ENCODE data around the gene NCOR2.
"Not testable (repeated sequence)": the region's sequence is repeated elsewhere in the genome, so short reads cannot be mapped to it uniquely, and the experiment has no call there.

NCOR2 gene

DNA sequence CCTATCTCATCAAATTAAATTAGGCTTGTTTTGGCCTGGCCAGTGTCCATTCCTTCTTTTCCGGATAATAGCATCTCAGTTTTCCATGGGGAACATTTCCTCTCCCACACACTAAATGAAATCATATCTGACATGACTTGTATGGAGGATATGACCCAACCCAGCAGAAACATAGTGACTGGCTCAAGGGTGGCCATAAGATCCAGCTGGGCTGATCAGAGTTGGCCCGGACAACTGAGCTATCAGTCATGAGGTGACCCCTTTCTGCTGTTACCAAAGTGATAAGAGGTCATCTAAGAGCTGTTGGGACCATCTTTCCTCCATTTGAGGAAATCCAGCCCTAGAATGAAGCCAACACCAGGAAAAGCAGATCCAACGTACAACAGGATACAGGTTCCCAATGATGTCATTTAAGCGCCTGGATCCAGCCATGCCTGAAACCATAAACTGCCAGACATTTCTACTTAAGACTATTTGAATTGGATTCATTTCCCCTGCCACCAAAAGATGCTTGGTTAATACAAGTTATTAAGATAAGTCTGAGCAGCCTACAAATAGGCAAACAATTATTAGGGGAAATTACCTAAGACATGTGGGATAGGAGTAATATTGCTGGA is 20.7 kb upstream of the NCOR2 start:
- Histone ChIP-seq H3K4me3 (ENCODE audit: low read length) (no peak overlapping the region), H3K27me3 (ENCODE audit: control insufficient read depth, insufficient read depth, low read length) (no peaks in the 10 kb centered on the region; the same call in 1 of the 2 replicates), H3K4me1 (ENCODE audit: control insufficient read depth, insufficient read depth, low read length) (no peaks in the 10 kb centered on the region), H3K27ac (ENCODE audit: low read length) (no peak overlapping the region), H3K9me3 (ENCODE audit: control insufficient read depth, insufficient read depth, low read length) (no peaks in the 10 kb centered on the region), H3K36me3 (ENCODE audit: control insufficient read depth, insufficient read depth, low read length) (no peaks in the 10 kb centered on the region)
- DNase-seq (ENCODE audit: low read depth, low spot score): no peak
- WGBS (ENCODE audit: insufficient coverage, insufficient read length): no CpG with 5 or more reads among the region's 4 CpGs

DNA sequence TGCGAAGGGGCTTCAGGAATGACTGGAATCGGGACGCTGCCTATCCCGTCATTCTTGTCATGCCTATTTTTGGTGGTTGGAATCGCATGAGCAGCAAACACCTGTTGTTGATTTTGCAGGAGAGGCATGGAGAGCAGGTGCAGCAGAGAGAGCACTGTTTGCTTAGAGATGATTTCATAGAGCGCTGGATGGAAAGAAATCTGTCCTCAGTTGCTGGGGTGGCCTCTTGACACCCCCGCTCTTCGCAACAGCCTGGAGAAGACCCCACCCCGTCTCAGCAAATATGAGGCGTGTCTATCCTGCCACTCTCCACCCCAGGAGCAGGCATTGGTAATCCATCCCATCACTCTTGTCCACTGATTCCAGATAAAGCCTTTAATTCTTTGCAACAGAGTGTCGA is 19.3 kb upstream of the NCOR2 start:
- H3K4me1 ChIP-seq (ENCODE audit: control insufficient read depth, insufficient read depth, low read length): 0 out of 2 replicates have a peak, but pooled peaks cover 2% of the 10 kb centered on the region
- no peak overlapping the region for H3K4me3 ChIP-seq (ENCODE audit: low read length)
- H3K36me3 ChIP-seq (ENCODE audit: control insufficient read depth, insufficient read depth, low read length): no peaks in the 10 kb centered on the region
- H3K27ac ChIP-seq (ENCODE audit: low read length): no peak overlapping the region
- DNase-seq (ENCODE audit: low read depth, low spot score): no peak
- H3K9me3 ChIP-seq (ENCODE audit: control insufficient read depth, insufficient read depth, low read length): no peaks in the 10 kb centered on the region
- no peaks in the 10 kb centered on the region for H3K27me3 ChIP-seq (ENCODE audit: control insufficient read depth, insufficient read depth, low read length)
- no CpG with 5 or more reads among the region's 11 CpGs for WGBS (ENCODE audit: insufficient coverage, insufficient read length)

DNA sequence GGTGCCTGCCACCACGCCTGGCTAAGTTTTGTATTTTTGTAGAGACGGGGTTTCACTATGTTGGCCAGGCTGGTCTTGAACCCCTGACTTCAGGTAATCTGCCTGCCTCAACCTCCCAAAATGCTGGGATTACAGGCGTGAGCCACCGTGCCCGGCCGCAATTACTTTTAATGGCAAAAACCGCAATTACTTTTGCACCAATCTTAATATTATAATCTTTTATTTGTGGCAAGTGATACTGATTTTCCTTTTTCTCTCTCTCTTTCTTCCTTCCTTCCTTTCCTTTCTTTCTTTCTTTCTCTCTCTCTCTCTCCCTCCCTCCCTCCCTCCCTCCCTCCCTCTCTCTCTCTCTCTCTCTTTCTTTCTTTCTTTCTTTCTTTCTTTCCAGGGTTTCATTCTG is 17.1 kb upstream of the NCOR2 start:
- DNase-seq (ENCODE audit: low read depth, low spot score); H3K4me3 ChIP-seq (ENCODE audit: low read length); H3K27ac ChIP-seq (ENCODE audit: low read length); H3K36me3 ChIP-seq (ENCODE audit: control insufficient read depth, insufficient read depth, low read length); H3K9me3 ChIP-seq (ENCODE audit: control insufficient read depth, insufficient read depth, low read length); H3K27me3 ChIP-seq (ENCODE audit: control insufficient read depth, insufficient read depth, low read length); H3K4me1 ChIP-seq (ENCODE audit: control insufficient read depth, insufficient read depth, low read length): not testable (repeated sequence)
- WGBS (ENCODE audit: insufficient coverage, insufficient read length): no CpG with 5 or more reads among the region's 7 CpGs

DNA sequence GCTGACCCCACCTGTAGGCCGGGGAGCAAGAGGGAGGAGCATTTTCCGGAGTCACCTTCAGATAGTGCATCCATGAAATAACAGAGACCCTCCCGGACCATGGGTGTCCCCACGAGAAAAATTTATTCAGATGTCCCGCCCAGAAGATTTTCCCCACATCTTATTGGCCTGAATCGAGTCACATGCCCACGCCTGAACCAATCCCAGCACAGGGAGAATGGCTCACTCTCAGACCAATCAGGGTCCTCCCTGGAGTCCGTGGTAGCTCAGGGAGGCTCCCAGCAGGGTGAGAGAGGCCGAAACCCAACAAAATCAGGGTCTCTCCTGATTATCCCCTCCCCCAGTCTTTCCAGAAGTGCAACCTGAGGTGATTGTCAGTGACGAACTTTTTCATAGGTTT is 16.4 kb upstream of the NCOR2 start:
- H3K27ac ChIP-seq (ENCODE audit: low read length): no peak overlapping the region
- no peaks in the 10 kb centered on the region for H3K36me3 ChIP-seq (ENCODE audit: control insufficient read depth, insufficient read depth, low read length)
- 0 out of 2 replicates have a peak, but pooled peaks cover 2% of the 10 kb centered on the region for H3K4me1 ChIP-seq (ENCODE audit: control insufficient read depth, insufficient read depth, low read length)
- no peaks in the 10 kb centered on the region for H3K27me3 ChIP-seq (ENCODE audit: control insufficient read depth, insufficient read depth, low read length)
- H3K9me3 ChIP-seq (ENCODE audit: control insufficient read depth, insufficient read depth, low read length): no peaks in the 10 kb centered on the region
- WGBS (ENCODE audit: insufficient coverage, insufficient read length): no CpG with 5 or more reads among the region's 10 CpGs
- no peak overlapping the region for H3K4me3 ChIP-seq (ENCODE audit: low read length)
- no peak for DNase-seq (ENCODE audit: low read depth, low spot score)

DNA sequence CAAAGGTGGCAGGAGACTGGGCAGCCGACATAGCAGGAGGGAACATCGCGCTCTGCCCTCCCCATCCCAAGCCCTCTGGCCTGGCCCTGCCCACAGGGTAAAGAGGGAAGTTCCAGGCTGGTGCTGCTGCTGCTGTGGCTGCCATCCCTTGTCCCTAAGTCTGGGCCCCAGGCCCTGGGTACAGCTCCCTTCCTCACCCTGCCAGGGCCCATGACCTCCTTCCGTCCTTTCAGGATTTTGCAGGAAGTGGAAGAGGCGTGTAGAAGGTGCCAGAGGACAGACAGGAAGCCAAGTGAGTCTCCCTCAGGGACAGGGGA is 14.7 kb upstream of the NCOR2 start:
- H3K4me3 ChIP-seq (ENCODE audit: low read length): no peak overlapping the region; the same call in 1 of the 2 replicates
- no peak for DNase-seq (ENCODE audit: low read depth, low spot score)
- no peaks in the 10 kb centered on the region for H3K27me3 ChIP-seq (ENCODE audit: control insufficient read depth, insufficient read depth, low read length)
- H3K4me1 ChIP-seq (ENCODE audit: control insufficient read depth, insufficient read depth, low read length): 0 out of 2 replicates have a peak, but pooled peaks cover 2% of the 10 kb centered on the region
- no peaks in the 10 kb centered on the region for H3K36me3 ChIP-seq (ENCODE audit: control insufficient read depth, insufficient read depth, low read length)
- no peaks in the 10 kb centered on the region for H3K9me3 ChIP-seq (ENCODE audit: control insufficient read depth, insufficient read depth, low read length)
- no peak overlapping the region for H3K27ac ChIP-seq (ENCODE audit: low read length)
- WGBS (ENCODE audit: insufficient coverage, insufficient read length): no CpG with 5 or more reads among the region's 5 CpGs

DNA sequence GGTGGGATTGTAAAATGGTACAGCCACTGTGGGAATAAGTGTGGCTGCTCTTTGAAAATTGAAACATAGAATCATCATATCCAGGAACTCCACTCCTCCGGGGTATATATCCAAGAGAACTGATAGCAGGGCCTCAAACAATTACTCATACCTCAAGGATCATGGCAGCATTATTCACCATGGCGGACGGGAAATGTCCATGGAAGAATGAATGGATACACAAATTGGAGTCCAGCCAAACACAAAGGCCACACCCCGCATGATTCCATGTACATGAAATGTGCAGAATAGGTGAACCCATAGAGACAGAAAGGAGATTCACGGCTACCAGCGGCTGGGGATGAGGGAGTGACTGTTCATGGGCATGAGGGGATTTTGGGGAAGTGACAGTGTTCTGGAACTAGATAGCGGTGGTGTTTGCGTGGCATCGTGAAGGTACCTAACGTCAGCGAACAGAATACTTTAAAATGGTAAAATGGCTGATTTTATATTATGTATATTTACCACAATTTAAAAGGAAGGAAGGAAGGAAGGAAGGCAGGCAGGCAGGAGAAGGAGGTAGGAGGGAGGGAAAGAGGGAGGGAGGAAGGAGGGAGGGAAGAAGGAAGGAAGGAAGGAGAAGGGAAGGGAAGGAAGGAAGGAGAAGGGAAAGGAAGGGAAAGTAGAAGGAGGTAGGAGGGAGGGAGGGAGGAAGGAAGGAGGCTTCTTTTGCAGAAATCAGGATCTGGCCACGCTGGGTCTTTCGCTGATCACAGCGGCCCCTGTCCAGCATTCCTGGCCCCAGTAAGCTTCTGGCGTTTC is 14.1 kb upstream of the NCOR2 start:
- Histone ChIP-seq H3K27me3 (ENCODE audit: control insufficient read depth, insufficient read depth, low read length) (no peaks in the 10 kb centered on the region), H3K27ac (ENCODE audit: low read length) (no peak overlapping the region), H3K4me1 (ENCODE audit: control insufficient read depth, insufficient read depth, low read length) (0 out of 2 replicates have a peak, but pooled peaks cover 2% of the 10 kb centered on the region), H3K36me3 (ENCODE audit: control insufficient read depth, insufficient read depth, low read length) (no peaks in the 10 kb centered on the region), H3K9me3 (ENCODE audit: control insufficient read depth, insufficient read depth, low read length) (no peaks in the 10 kb centered on the region), H3K4me3 (ENCODE audit: low read length) (no peak overlapping the region)
- no CpG with 5 or more reads among the region's 15 CpGs for WGBS (ENCODE audit: insufficient coverage, insufficient read length)
- DNase-seq (ENCODE audit: low read depth, low spot score): no peak

DNA sequence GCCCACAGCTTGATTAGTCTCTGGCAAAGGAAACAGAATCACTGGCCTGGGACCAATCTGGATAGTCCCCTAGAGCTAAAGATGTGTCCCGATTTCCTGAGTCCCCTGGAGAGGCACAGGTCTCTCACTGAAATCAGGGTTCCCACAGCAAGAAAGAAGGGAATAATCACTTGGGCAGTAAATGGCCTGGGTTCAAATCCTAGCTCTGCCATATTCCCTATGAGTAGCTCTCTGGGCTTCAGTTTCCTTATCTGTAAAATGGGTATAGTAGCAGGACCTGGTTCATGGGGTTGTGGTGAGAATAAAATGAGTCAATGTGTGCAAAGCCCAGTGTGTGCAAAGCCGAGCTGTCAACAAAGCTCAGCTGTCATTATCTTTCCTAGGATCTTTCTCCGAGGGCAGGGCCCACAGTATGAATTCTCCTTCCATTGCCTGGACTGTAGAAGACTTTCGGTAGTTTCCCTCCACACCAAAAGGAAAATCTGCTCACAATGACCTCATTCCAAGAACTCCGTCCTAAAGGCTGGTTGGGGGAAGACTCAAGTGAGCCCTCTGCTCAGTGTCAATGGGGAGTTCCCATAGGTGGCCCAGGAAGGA is 12.6 kb upstream of the NCOR2 start:
- Histone ChIP-seq H3K36me3 (ENCODE audit: control insufficient read depth, insufficient read depth, low read length) (no peaks in the 10 kb centered on the region), H3K27me3 (ENCODE audit: control insufficient read depth, insufficient read depth, low read length) (no peaks in the 10 kb centered on the region), H3K4me1 (ENCODE audit: control insufficient read depth, insufficient read depth, low read length) (0 out of 2 replicates have a peak, but pooled peaks cover 2% of the 10 kb centered on the region), H3K4me3 (ENCODE audit: low read length) (no peak overlapping the region), H3K9me3 (ENCODE audit: control insufficient read depth, insufficient read depth, low read length) (no peaks in the 10 kb centered on the region), H3K27ac (ENCODE audit: low read length) (no peak overlapping the region)
- no peak for DNase-seq (ENCODE audit: low read depth, low spot score)
- WGBS (ENCODE audit: insufficient coverage, insufficient read length): no CpG with 5 or more reads among the region's 5 CpGs

DNA sequence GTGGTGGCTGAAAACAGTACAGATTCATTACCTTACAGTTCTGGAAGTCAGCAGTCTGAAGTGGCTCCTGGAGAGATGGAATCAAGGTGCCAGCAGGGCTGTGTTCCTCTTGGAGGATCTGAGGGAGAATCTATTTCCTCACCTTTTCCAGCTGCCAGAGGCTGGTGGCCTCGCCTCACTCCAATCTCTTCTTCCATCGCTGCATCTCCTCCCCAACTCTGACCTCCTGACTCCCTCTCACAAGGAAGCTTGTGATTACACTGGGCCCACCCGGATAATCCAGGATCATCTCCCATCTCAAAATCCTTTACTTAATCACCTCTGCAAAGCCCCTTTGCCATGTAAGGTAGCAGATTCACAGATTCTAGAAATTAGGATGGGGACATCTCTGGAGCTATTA is 11.4 kb upstream of the NCOR2 start:
- Histone ChIP-seq H3K27ac (ENCODE audit: low read length) (no peak overlapping the region), H3K4me1 (ENCODE audit: control insufficient read depth, insufficient read depth, low read length) (0 out of 2 replicates have a peak, but pooled peaks cover 2% of the 10 kb centered on the region), H3K36me3 (ENCODE audit: control insufficient read depth, insufficient read depth, low read length) (no peaks in the 10 kb centered on the region), H3K4me3 (ENCODE audit: low read length) (no peak overlapping the region), H3K27me3 (ENCODE audit: control insufficient read depth, insufficient read depth, low read length) (no peaks in the 10 kb centered on the region), H3K9me3 (ENCODE audit: control insufficient read depth, insufficient read depth, low read length) (no peaks in the 10 kb centered on the region)
- WGBS (ENCODE audit: insufficient coverage, insufficient read length): no CpG with 5 or more reads among the region's 3 CpGs
- no peak for DNase-seq (ENCODE audit: low read depth, low spot score)

DNA sequence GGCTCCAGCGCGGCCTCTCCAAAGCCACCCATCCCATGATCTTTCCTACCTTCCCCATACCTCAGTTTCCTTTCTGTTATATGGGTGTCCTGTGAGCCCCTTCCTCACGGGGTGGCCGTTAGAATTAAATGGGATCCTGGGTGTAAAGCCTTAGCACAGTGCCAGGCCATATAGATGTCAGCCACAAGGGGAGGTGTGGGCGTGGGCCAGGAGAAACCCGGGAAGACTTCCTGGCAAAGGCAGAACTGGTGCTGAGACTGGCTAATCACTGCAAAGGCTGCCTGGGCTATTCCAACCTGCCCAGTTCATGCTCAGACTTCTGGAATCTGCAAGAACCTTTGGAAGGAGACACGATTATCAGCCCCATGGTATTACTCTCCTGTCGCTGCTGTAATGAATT is 11.0 kb upstream of the NCOR2 start:
- DNase-seq (ENCODE audit: low read depth, low spot score): no peak
- 0 out of 2 replicates have a peak, but pooled peaks cover 2% of the 10 kb centered on the region for H3K4me1 ChIP-seq (ENCODE audit: control insufficient read depth, insufficient read depth, low read length)
- no peaks in the 10 kb centered on the region for H3K36me3 ChIP-seq (ENCODE audit: control insufficient read depth, insufficient read depth, low read length)
- H3K27me3 ChIP-seq (ENCODE audit: control insufficient read depth, insufficient read depth, low read length): no peaks in the 10 kb centered on the region
- H3K27ac ChIP-seq (ENCODE audit: low read length): no peak overlapping the region
- WGBS (ENCODE audit: insufficient coverage, insufficient read length): no CpG with 5 or more reads among the region's 8 CpGs
- H3K9me3 ChIP-seq (ENCODE audit: control insufficient read depth, insufficient read depth, low read length): no peaks in the 10 kb centered on the region
- no peak overlapping the region for H3K4me3 ChIP-seq (ENCODE audit: low read length)

DNA sequence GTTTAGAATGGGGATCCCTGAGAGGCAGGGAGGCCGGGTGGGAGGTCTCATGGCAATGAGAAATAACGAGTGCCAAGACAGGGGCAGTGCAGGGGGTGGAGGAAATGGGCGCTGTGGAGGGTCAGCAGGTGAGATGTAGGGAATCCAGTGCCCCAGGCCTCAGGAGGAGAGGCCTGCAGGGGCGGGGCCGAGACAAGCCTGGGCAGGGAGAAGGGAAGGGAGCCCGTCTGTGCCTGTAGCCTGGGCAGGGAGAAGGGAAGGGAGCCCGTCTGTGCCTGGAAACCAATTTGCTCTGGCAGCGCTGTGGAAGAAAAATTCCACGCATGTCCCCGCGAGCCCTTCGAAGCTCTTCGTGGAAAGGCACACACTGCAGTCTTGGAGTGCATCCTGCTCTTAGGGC is 10.6 kb upstream of the NCOR2 start:
- Histone ChIP-seq H3K27me3 (ENCODE audit: control insufficient read depth, insufficient read depth, low read length) (no peaks in the 10 kb centered on the region), H3K9me3 (ENCODE audit: control insufficient read depth, insufficient read depth, low read length) (no peaks in the 10 kb centered on the region), H3K4me1 (ENCODE audit: control insufficient read depth, insufficient read depth, low read length) (0 out of 2 replicates have a peak, but pooled peaks cover 2% of the 10 kb centered on the region), H3K36me3 (ENCODE audit: control insufficient read depth, insufficient read depth, low read length) (no peaks in the 10 kb centered on the region), H3K27ac (ENCODE audit: low read length) (no peak overlapping the region), H3K4me3 (ENCODE audit: low read length) (no peak overlapping the region)
- WGBS (ENCODE audit: insufficient coverage, insufficient read length): no CpG with 5 or more reads among the region's 13 CpGs
- DNase-seq (ENCODE audit: low read depth, low spot score): no peak
